LNCaP clone FGC (cell line): Measurements from ENCODE around the gene LRCH4.
"Not testable (repeated sequence)": the region's sequence is repeated elsewhere in the genome, so short reads cannot be mapped to it uniquely, and the experiment has no call there.

Experiments
- DNase-seq: peaks from one replicate; pipeline ENCODE4 v3.0.0-alpha.2; 2011; ENCODE audit warnings: low read depth
- H3K4me3 ChIP-seq: 2 replicates; pipeline ENCODE4 v1.5.1; 2011; ENCODE audit warnings: mild to moderate bottlenecking, low read depth, low read length, control low read depth
- TF ChIP-seq, protein P1 (sequence below): IDR thresholded peaks from 2 replicates; pipeline ENCODE4 v1.5.1; 2012; ENCODE audit warnings: mild to moderate bottlenecking; ENCODE audit not compliant: control insufficient read depth, insufficient read depth; ENCODE audit errors: extremely low read depth

Gene LRCH4

GRCh38 chr7:100546129-100546925 lies 39.6 kb downstream of the LRCH4 start:
- TF ChIP-seq, protein P1, sequence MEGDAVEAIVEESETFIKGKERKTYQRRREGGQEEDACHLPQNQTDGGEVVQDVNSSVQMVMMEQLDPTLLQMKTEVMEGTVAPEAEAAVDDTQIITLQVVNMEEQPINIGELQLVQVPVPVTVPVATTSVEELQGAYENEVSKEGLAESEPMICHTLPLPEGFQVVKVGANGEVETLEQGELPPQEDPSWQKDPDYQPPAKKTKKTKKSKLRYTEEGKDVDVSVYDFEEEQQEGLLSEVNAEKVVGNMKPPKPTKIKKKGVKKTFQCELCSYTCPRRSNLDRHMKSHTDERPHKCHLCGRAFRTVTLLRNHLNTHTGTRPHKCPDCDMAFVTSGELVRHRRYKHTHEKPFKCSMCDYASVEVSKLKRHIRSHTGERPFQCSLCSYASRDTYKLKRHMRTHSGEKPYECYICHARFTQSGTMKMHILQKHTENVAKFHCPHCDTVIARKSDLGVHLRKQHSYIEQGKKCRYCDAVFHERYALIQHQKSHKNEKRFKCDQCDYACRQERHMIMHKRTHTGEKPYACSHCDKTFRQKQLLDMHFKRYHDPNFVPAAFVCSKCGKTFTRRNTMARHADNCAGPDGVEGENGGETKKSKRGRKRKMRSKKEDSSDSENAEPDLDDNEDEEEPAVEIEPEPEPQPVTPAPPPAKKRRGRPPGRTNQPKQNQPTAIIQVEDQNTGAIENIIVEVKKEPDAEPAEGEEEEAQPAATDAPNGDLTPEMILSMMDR, result no peak
- DNase-seq, result peak; percentile 83
- peak overlapping the region; percentile 37 for H3K4me3 ChIP-seq

DNA sequence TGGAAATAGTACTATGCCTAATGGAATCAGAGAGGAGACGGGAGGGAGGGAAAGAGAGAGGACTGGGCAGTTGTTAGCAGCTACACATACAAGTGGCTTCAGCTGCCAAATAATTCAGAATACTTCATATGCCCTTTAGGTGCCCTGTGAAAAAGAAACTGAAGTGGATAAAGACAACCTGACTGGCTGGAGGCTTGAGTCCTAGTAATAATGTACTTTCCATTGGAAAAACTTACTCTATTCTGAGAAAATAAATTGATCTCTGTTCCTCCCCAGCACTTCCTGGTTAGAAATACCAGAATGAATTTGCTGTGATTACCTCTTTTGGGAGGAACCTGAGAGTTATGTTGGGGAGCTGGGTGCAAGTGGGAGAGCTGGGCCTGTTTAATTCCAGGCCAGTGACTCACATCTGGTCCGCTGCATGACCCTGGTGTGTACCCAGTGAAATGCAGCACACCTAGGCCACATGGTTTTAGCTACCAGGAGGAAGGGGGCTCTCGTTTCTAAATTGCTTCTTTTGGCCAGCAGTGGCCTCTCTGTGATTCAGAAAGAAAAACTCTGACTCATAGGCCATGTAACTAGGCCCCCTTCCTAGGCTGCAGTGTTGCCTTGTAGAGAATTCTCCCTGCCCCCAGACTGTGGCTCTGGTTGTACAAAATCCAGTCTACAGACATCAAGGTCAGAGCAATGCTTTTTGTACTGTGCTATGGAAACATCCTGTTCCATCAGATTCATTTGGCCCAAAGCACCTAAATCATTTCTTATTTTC lies 40.4 kb downstream of the LRCH4 start:
- DNase-seq, result no peak
- TF ChIP-seq, protein P1, result no peak
- peak overlapping the region; percentile 37 for H3K4me3 ChIP-seq

GRCh38 chr7:100544967-100545359 lies 41.0 kb downstream of the LRCH4 start:
- peak overlapping the region; percentile 37 for H3K4me3 ChIP-seq
- TF ChIP-seq, protein P1, result no peak
- peak; percentile 79 for DNase-seq

DNA sequence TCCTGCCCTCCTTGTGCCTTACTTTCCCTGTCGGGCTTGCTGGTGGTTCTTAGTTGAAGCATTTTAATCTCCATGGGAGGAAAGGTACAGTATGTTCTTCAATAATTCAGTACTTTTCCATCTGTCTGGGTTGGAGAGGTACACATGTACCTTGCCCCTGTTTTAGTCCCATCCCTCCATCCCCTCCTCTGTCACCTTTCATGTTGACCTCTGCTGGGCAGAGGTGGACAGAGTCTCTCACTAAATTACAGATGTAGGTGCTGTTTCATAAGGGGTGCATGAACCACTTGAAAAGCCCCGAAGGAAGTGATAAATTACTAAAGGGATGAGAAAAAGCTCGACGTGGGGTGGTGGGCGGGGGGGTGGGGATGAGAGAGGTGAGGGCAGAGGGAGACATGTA lies 41.5 kb downstream of the LRCH4 start:
- 0 out of 2 replicates have a peak overlapping the region, but pooled peaks have one; percentile 5 for H3K4me3 ChIP-seq
- TF ChIP-seq, protein P1, result no peak
- DNase-seq, result no peak

DNA sequence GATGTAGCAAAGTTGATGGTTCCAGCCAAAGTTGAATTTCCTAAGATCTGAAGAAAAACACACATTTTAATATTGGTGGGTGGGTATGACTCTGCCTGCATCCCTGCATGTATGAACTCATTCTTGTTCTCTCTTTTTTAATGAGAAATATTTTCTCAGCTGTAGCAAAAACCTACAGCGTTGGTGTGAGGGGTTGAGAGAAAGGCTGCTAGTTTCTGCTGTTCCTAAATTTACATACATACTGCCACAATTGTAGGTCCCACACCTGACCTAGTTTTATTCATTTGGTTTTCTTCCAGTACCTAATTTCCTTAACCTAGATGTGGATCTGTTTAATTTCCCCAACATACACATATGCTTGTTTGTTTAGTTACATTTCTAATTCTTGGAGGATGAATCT lies 42.3 kb downstream of the LRCH4 start:
- no peak overlapping the region for H3K4me3 ChIP-seq
- no peak for DNase-seq
- TF ChIP-seq, protein P1, result no peak

DNA sequence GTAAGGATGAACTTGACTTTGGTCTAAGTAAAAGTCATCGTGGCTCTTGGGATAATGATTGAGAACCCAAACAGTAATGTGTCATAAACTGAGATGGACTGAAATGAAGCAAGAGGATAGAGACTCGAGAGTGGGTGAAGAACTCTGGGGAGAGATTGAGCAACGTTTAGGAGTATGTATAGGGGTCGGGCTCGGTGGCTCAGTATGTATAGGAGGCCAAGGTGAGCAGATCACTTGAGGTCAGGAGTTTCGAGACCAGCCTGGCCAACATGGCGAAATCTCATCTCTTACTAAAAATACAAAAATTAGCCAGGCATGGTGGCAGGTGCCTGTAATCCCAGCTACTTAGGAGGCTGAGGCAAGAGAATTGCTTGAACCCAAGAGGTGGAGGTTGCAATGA lies 44.6 kb downstream of the LRCH4 start:
- not testable (repeated sequence) for DNase-seq, H3K4me3 ChIP-seq

DNA sequence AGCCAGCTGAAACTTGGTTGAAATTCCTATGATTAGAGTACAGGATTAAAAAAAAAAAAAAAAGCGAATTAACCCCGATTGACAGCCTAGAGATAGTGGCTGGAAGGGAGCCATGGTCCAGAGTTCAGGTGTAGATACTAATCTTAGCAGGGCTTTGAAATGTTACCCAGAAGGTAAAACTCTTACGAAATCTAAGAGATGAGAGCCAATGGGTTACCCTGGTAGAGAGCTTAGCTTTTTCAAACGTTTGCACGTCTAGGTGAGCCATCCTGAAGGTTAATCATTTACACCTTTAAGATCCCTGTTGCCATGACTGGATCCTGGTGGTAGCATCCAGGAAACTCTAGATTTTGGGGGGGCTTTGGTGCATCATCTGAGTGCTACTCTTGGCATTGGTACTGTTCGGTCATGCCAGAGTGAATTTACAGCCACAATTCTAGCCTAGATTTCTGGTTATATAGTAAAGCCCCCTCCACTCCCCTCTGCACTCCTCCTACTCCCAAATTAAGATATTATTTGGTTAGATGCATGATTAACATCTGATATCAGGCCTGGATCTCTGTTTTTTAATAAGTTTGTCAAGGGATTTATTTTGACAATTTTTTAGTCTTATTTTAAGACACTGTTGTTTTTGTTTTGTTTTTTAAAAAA lies 45.7 kb downstream of the LRCH4 start:
- H3K4me3 ChIP-seq, result peak overlapping the region; percentile 70
- no peak for DNase-seq
- TF ChIP-seq, protein P1, result no peak
